CD4-positive, alpha-beta T cell treated with Interleukin-21 for 1 hour (primary cell): Measurements from ENCODE around the gene RAB13.
"Not testable (repeated sequence)": the region's sequence is repeated elsewhere in the genome, so short reads cannot be mapped to it uniquely, and the experiment has no call there.

ENCODE experiments used
- DNase-seq: peaks from one replicate; pipeline ENCODE4 v3.0.0-alpha.2; 2020

Gene RAB13

DNA sequence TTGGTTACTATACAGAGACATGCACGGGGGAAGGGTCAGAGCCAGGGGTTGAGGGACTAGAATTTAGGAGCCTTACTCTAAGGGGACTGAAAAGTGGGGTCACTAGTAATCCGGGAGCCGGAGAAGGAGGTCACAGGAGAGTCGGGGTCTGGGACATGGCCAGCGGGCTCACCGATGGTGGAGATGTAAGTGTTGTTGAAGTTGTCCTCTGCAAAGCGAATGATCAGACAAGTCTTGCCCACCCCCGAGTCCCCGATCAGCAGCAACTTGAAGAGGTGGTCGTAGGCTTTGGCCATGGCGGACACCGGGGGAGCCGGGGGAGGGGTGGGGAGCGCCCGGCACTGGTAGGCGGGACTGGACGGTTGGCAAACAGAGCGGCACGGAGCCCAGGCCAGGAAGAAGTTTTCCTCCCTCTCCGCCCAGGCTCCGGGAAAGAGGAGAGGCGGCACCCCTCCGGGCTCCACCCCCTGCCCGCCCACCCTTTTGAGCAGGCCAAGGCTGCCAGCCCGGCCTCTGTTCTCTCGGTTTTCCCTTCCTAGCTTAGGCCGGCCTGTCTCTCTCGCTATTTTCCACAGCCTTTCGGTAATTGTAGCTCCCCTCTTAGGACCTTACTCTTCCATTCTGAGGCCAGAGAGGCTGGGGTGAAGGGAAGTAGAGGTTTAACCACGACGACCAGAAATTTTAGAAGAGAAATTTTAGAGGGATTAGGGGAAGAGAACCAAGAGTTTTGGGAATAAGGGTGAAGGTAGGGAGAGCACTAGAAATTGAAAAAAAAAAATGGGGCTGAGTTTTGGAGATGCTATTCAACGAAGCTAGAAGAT, at the start of gene RAB13:
Gene RAB13, minus strand, starts transcription at position 399 of the 821 bp plus-strand sequence. Its CDS starts 103 bp downstream, at position 296.
- no peak for DNase-seq

DNA sequence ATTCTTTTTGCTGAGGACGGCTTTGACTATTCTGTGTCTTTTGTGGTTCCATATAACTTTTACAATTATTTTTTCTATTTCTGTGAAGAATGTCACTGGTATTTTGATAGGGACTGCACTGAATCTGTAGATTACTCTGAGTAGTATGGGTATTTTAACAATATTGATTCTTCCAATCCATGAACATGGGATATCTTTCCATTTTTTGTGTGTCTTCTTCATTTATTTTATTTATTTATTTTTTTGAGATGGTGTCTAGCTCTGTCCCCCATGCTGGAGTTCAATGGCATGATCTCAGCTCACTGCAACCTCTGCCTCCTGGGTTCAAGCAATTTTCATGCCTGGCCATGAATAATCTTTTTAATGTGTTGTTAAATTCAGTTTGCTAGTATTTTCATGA, 47.6 kb upstream of the RAB13 start:
- not testable (repeated sequence) for DNase-seq

DNA sequence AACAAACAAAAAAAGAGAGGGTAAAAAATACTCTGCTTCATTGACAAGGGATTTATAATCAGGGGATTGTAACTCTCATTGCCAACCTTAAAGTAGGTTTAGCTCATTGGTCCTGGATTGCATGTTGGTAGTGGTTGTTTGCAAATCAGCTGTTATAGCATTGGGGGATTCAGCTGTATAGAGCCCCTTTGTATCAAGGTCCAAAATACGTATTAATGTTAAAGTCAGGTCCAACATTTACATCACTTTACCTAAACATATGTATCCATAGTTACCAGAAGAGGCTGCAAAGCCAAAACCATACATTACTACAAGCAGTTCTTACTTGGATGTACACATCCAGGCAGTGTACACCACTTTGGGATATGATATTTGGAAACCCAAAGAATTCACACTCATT, 33.8 kb upstream of the RAB13 start:
- DNase-seq = no peak

DNA sequence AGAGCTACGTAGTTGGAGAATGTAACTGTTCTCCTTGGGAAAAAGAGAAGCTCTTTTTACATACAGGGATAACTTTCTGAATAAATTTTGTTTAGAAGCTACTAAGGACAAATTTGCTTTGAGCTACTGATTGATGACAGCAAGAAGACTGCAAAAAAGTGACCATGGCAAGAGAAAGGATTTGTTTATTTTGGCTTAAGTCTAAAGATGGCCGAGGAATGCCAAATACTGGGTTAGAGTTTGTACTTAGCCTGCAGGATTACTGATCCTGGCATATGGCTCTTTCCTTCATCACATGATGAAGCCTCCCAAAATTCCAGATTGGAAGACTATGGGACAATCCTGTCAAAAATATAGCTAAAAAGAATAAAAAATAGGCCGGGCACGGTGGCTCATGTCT, 33.1 kb upstream of the RAB13 start:
- DNase-seq = no peak

DNA sequence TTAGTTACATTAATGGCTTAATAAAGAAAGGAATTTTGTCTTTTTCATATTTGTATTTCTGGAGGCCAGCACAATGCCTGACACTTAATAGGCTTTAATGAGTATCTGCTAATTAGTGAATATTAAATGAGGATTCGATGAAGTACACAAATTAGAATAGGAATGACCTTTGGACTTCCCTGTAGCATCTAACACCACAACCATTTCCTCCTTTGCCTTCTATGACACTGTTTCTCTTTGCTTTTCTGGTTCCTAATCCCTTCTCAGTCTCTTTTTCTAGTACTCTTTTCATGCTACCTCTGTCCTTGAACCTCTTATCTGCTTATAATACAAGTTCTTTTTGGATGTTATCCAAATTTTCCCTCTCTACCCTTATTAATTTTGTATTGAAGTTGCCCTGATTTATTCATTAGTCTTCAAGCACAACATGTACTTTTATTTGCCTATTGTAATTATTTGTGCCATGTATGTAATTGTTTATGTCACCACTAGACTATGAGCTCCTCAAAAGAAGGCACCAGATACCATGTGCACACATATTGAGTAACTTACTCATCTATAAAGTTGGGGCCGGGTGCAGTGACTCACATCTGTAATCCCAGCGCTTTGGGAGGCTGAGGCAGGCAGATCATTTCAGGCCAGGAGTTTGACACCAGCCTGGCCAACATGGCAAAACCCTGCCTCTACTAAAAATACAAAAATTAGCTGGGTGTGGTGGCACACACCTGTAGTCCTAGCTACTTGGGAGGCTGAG, 28.2 kb upstream of the RAB13 start:
- no peak for DNase-seq

DNA sequence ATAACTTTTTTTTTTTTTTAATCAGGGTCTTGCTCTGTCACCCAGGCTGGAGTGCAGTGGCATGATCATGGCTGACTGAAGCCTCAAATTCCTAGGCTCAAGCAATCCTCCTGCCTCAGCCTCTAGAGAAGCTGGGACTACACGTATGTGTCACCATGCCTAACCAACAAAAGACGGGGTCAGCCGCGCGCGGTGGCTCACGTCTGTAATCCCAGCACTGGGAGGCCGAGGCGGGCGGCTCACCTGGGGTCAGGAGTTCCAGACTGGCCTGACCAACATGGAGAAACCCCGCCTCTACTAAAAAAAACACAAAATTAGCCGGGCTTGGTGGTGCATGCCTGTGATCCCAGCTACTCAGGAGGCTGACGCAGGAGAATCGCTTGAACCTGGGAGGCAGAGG, 26.4 kb upstream of the RAB13 start:
- not testable (repeated sequence) for DNase-seq

DNA sequence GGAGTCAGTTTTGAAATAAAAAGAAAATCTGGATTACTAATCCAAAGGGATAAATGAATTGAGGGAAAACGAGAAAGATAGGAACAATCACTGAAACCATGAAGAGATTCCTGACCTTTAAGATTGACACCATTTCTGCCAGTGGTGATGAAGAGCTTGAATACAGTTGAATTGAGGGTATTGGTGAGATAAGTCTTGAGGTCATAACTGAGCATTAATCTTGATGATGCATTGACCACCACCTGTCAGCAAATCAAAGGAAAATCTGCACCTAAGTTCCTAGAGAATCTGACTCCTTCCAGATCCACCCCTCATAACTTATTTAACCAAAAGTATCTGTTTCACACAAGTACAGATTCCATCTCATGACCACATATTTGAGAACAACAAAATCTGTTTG, 26.0 kb upstream of the RAB13 start:
- DNase-seq = no peak

DNA sequence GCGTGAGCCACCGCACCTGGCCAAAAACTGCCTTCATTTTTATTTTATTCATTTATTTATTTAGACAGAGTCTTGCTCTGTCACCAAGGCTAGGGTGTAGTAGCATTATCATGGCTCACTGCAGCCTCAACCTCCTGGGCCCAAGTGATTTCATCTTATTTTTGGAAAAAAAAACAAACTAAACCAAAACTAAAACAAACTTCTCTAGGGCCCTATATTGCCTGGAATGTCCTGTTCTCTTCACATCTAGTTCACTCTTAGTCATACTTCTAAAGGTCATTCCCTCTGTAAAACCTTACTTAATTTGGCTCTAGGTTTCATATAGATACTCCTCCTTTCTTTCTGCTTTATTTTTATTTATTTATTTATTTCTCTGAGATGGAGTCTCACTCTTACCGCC, 20.0 kb upstream of the RAB13 start:
- DNase-seq = no peak

DNA sequence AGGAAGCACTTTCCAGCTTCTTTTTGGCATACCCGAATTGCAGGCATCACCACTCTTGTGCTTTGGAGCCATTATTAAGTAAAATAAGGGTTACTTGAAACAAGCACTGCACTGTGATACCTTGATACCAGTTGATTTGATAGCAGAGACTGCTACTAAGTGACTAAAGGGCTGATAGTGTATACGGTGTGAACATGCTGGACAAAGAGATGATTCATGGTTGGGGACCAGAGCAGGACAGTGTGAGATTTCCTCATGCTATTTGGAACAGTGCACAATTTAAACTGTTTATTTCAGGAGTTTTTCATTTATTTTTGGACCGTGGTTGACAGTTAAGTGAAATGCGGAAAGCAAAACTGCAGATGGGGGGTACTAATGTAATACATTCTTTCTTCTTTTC, 14.3 kb upstream of the RAB13 start:
- no peak for DNase-seq

DNA sequence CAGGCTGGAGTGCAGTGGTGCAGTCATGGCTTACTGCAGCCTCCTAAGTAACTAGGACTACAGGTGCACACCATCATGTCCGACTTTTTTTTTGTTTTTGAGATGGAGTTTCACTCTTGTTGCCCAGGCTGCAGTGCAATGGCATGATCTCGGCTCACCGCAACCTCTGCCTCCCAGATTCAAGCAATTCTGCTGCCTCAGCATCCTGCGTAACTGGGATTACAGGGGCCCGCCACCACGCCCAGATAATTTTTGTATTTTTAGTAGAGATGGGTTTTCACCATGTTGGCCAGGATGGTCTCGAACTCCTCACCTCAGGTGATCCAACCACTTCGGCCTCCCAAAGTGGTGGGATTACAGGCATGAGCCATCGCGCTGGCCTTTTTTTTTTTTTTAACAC, 10.7 kb upstream of the RAB13 start:
- DNase-seq = not testable (repeated sequence)

DNA sequence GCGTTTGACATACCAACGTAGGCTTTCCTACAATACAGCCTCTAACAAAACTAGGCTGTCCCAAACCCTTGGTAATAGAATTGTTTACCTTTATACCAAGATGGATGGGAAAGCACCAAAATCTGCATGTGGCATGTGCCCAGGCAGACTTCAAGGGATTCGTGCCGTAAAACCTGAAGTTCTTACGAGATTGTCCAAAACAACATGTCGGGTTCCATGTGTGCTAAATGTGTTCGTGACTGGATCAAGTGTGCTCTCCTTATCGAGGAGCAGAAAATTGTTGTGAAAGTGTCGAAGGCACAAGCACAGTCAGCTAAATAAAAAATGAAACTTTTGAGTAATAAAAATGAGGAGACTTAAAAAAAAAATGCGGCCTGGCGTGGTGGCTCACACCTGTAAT, 9.5 kb upstream of the RAB13 start:
- DNase-seq = no peak

DNA sequence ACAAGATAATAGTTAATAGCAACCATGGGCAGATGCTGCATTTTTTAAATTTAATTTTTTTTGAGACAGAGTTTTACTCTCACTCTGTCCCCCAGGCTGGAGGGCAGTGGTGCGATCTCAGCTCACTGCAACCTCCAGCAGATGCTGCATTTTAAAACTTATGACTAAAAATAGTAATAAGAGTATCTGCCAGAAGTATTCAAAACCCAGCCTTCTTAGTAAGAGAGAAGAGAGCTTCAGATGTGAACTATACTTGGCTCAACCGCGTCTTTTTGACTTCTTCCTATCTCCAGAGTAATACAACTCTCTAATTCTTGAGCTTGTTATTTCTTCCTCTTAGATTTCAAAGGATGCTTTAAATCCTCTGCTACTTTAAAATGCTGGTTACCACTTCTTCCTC, 9.1 kb upstream of the RAB13 start:
- DNase-seq = no peak

DNA sequence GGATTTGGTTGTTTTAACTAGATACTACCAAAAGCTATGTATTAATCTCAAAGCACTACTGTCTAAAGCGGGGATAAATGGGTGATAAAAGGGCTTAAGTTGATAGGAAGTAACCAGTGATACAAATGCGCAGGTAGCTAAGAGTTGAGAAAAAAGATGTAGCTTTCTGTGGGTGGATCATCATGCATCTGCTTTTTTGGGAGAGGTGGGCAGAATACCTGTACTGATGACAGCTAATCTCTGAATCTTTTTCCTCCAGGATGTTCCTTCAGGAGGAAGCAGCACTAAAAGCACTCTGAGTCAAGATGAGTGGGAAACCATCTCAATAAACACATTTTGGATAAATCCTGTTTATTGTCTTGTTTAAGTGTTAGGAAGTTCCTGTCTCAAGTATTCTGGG, 5.7 kb upstream of the RAB13 start:
- DNase-seq = no peak

DNA sequence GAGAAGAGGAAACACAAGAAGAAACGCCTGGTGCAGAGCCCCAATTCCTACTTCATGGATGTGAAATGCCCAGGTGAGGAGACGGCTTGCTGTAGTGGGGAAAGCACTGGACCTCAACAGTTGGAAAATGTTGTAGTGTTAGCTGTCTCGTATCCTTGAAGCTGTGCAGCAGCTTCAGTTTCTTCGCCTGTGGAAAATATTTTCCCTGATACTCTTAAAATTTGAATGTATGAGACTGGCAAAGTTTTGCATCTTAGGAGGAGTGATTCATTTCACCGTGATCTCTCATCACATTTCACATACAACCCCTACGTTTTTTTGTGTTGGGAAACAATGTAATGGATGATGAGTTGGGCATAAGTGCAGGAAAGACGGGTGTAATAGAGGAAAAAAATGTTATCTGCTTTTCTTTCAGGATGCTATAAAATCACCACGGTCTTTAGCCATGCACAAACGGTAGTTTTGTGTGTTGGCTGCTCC, 5.1 kb upstream of the RAB13 start:
- DNase-seq = no peak

DNA sequence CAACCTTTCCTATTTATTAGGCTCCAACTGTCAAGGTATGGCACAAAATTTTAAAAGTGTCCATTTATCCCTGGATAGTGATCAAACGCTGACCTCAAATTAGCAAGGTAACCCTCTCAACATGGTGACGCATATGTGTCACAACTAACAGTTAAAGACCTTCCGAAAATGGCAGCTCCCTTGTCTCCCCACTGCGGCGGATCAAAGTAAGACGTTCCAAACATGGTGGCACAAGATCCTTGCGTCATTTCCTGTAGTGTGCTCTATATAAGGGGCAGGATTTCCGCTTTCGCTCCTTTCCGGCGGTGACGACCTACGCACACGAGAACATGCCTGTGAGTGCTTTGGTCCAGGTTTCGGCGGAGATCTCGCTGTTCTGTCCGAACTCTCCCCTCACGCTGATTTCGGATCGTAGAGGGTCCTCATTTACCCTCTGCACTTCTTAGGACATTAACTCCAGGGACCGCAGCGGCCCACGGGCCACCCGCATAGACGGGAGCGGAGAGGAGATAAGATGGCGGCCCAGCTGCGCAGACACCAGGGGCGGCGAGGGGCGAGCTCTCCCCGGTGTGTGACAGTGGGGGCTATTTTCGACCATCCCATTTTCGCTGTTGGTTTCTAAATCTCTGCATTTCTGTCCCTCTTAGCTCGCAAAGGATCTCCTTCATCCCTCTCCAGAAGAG, 4.5 kb upstream of the RAB13 start, which contains the start of gene RPS27:
Gene RPS27, plus strand, starts transcription at position 295 of the 683 bp plus-strand sequence. Its CDS starts 35 bp downstream, at position 330.
- peak; percentile 97 for DNase-seq

DNA sequence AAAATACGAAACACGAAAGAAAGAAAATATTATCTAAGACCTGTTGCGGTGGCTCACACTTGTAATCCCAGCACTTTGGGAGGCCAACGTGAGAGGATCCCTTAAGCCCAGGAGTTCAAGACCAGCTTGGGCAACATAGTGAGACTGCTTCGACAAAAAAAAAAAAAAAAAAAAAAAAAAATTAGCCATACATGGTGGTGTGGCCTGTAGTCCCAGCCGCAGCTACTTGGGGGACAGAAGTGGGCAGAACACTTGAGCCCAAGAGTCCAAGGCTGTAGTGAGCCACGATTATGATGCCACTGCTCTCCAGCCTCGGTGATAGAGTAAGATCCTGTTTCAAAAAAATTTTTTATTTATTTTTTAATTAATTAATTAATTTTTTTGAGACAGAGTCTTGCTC, 1.5 kb upstream of the RAB13 start:
- no peak for DNase-seq

DNA sequence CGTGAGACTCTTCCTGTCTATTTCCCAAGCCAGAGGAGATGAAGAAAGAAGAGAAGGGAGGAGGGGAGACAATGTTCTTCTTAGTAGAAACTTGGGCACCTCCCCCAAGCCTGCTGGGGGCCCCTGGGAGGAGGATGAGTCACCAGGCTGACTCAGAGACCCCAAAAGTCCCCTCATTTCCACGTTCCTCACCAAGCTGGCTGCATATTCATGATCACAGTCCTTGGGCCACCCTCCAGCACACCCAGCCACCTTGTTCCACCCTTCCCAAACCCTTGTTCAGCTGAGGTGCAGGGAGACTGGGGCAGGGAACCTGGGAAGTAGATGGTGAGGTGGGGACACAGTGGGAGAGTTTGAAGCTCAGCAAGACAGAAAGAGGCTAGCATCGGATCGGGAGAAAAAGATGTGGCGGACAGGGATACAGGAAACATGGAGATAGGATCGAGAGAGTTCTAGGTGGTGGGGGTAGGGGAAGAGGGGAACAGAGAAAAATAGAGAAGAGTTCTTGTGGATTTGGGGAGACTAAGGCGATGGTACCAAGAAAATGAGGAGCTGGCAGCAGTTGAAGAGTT, 712 bp downstream of the RAB13 start:
- no peak for DNase-seq

DNA sequence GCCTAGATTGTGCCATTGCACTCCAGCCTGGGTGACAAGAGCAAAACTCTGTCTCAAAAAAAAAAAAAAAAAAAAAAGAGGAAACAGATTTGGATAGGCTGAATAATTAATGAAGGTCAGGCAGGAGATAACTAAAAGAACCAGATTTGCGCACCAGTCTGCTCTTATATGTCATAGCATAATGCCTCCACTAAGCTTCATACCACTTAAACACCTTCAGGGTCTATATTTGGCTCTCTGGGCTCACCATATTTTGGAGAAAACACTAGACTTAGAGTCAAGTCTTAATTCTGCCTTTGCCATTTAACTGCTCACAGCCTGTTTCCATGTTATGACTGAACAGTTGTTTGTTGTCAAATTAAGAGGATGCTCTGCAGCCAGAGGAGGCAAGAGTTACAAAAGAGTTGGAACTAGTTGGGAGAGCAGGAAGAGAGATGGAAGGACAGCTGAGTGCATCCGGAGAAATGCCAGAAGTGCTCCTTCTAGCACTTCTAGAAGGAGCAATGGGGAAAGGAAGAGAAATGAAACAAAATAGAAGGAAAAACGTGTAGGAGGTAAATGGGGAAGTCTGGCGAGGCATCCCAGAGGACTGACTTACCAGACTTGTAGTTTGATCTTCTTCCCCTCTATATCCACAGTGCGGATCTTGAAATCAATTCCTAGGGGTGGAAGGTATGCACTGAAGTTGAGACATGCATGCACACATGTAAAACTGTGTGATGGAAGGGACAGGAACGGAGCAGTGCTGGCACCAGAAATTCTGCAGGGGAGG, 1.8 kb downstream of the RAB13 start:
- no peak for DNase-seq

DNA sequence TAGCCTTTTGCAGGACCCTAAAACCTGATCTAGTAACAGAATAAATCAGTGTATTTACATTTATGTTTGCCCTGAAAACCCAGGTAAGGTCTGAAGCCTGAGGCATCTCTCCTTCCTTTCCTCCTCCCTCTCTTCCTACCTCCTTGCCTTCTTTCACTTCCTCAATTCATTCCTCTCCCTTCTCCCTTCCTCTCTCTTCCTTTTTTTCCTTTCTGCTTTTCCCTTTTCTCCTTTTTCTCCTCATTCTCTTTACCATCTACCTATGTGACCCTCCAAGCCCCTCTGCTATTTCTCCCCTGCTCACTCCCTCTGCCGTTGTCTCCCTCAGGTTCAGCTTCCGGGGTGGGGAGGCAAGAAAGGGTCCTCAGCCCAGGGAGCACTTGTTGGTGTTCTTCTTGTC, 4.4 kb downstream of the RAB13 start:
- DNase-seq = not testable (repeated sequence)

DNA sequence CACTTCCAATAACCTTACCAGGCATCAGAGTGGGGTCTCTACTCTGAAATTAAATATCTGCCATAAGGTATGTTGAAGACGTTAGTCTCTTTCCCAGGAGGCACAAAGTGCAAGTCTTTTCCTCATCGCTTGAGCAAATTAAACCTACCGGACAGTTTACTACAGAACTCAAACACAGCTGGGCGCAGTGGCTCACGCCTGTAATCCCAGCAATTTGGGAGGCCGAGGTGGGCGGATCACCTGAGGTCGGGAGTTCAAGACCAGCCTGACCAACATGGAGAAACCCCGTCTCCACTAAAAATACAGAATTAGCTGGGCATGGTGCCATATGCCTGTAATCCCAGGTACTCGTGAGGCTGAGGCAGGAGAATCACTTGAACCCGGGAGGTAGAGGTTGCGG, 7.0 kb downstream of the RAB13 start:
- not testable (repeated sequence) for DNase-seq

DNA sequence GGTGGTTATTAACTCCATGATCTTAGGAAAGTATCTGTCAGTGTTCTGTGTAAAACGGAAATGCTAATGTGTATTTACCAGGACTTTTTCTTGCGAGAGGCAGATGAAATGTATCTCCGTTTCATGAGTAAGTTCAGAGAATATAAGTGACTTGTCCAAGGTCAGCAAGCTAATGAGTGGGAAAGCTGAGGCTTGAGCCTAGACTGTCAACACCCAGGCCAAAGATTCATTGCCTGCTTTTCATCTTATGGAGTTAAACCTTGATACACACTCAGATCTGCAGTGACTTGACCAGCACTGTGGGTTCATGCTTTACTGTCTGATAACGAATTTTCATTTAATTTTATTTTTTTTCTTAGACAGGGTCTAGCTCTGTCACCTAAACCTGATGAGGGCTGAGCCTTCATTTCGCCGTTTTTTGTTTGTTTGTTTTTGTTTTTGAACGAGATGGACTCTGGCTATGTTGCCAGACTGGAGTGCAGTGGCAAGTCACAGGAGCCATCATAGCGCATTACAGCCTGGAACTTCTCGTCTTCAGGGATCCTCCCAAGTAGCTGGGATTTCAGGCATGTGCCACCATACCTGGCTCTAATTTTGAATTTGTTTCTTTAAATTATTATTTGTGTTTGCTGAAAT, 7.7 kb downstream of the RAB13 start:
- DNase-seq = no peak
